Panc1 (cell line): ENCODE measurements around the gene SMARCA2.

Experiments used
- CTCF ChIP-seq: fragments of 450-650 bp; IDR thresholded peaks from 2 replicates; pipeline ENCODE4 v1.5.1; 2017; ENCODE audit warnings: mild to moderate bottlenecking
- POLR2AphosphoS5 ChIP-seq: IDR thresholded peaks from 2 replicates; pipeline ENCODE4 v1.6.1; 2012; ENCODE audit warnings: mild to moderate bottlenecking, low read depth, low read length, moderate library complexity
- REST ChIP-seq, 2 experiments: IDR thresholded peaks; 2 replicates each; pipeline ENCODE4 v1.6.1; 2011 to 2012; ENCODE audit warnings: low read depth in 2 of 2, control low read depth in 1 of 2, low read length in 1 of 2, mild to moderate bottlenecking in 1 of 2, moderate library complexity in 1 of 2; ENCODE audit not compliant: insufficient read depth in 1 of 2
- SIN3A ChIP-seq: IDR thresholded peaks from 2 replicates; pipeline ENCODE4 v1.6.1; 2012; ENCODE audit warnings: low read depth, mild to moderate bottlenecking, low read length, moderate library complexity, borderline replicate concordance; ENCODE audit not compliant: insufficient read depth
- TCF7L2 ChIP-seq: IDR thresholded peaks from 2 replicates; pipeline ENCODE4 v1.6.1; 2011; ENCODE audit warnings: mild to moderate bottlenecking, low read depth, low read length, inconsistent platforms

GRCh38 chr9:2086116-2086515, 71.0 kb downstream of the SMARCA2 start:
- TF ChIP-seq CTCF (no peak), REST (IDR thresholded peaks at IDR 0.05; ENCODE audit: insufficient read depth in 1 of 2, low read depth in 2 of 2, low read length in 1 of 2) (no peak), TCF7L2 (no peak), SIN3A (no peak), POLR2AphosphoS5 (no peak)
